ENCODE measurements around the gene VMP1.

Gene VMP1

DNA sequence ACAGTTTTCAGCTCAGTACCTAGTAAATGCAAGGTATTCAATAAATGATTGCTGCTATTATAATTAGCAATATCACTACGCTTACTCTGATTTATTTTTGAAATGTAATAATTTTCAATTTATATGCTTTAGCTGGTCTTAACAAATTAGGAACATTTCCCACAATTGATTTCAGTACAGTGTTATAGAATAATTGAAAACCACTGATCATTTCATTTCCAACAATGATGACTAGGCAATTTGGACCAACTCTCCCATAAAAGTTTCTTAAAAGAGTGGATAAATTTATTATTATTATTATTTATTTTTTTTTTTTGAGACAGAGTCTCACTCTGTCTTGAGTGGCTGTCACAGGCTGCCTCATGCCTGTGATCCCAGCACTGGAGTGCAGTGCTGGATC lies 41.1 kb downstream of the VMP1 start:
- ATAC-seq (ENCODE audit: low read depth) (no peak), DNase-seq (ENCODE audit: low spot score) (no peak)
- peaks cover 5% of the 10 kb centered on the region for H3K4me1 ChIP-seq (ENCODE audit: insufficient read depth, poor library complexity, severe bottlenecking)
- TF ChIP-seq, protein P1, sequence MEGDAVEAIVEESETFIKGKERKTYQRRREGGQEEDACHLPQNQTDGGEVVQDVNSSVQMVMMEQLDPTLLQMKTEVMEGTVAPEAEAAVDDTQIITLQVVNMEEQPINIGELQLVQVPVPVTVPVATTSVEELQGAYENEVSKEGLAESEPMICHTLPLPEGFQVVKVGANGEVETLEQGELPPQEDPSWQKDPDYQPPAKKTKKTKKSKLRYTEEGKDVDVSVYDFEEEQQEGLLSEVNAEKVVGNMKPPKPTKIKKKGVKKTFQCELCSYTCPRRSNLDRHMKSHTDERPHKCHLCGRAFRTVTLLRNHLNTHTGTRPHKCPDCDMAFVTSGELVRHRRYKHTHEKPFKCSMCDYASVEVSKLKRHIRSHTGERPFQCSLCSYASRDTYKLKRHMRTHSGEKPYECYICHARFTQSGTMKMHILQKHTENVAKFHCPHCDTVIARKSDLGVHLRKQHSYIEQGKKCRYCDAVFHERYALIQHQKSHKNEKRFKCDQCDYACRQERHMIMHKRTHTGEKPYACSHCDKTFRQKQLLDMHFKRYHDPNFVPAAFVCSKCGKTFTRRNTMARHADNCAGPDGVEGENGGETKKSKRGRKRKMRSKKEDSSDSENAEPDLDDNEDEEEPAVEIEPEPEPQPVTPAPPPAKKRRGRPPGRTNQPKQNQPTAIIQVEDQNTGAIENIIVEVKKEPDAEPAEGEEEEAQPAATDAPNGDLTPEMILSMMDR (IDR thresholded peaks at IDR 0.05; ENCODE audit: poor library complexity, severe bottlenecking), result no peak
- H3K27ac ChIP-seq (ENCODE audit: poor library complexity, severe bottlenecking), result no peak overlapping the region
- H3K4me3 ChIP-seq (ENCODE audit: severe bottlenecking), result no peak overlapping the region
- H3K9me3 ChIP-seq (ENCODE audit: severe bottlenecking), result no peaks in the 10 kb centered on the region
- H3K36me3 ChIP-seq (ENCODE audit: low read depth), result 0 out of 2 replicates have a peak, but pooled peaks cover 3% of the 10 kb centered on the region
- no peaks in the 10 kb centered on the region for H3K27me3 ChIP-seq (ENCODE audit: insufficient read depth, poor library complexity, severe bottlenecking)

DNA sequence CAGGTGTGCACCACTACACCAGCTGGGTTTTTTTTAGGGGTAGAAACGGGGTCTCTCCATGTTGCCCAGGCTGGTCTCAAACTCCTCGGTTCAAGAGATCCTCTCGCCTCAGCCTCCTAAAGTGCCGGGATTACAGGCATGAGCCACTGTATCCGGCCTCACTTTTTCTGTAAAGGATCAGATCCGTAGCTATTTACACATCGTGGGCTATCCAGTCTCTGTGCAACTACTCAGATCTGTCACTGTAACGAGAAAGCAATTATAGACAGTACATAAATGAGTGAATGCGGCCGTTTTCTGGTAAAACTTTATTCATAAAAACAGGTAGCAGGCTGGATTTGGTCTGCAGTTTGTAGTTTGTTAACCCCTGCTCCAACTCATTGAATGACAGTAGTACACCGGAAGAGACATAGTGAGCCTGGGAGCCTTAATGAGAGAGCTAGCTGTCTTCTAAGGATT lies 44.5 kb downstream of the VMP1 start:
- DNase-seq (ENCODE audit: low spot score), result no peak
- ATAC-seq (ENCODE audit: low read depth), result no peak
- no peak overlapping the region for H3K4me3 ChIP-seq (ENCODE audit: severe bottlenecking)
- peak overlapping the region; percentile 99 for H3K27ac ChIP-seq (ENCODE audit: poor library complexity, severe bottlenecking)
- TF ChIP-seq, protein P1 (IDR thresholded peaks at IDR 0.05; ENCODE audit: poor library complexity, severe bottlenecking), result no peak
- no peaks in the 10 kb centered on the region for H3K9me3 ChIP-seq (ENCODE audit: severe bottlenecking)
- no peaks in the 10 kb centered on the region for H3K27me3 ChIP-seq (ENCODE audit: insufficient read depth, poor library complexity, severe bottlenecking)
- H3K36me3 ChIP-seq (ENCODE audit: low read depth), result peaks cover 9% of the 10 kb centered on the region
- H3K4me1 ChIP-seq (ENCODE audit: insufficient read depth, poor library complexity, severe bottlenecking), result peaks cover 36% of the 10 kb centered on the region

DNA sequence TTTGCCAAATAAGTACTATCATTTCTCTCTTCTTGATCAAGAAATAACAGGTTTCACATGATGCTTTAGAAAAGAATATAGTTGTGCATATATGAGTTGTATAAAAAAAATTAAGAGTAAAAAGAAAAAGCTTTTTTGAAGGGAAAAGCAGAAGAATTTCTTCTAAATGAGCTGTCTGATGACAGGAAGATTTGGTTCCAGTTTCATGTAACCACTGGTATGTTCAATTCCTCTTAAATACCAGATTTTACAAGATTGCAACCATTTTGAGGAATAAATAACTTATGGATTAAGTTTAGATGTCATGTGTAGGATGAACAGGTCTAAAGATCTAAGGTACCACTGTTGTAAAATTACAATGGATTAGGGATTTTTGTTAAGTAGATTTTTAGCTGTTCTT lies 45.0 kb downstream of the VMP1 start:
- Histone ChIP-seq H3K4me1 (ENCODE audit: insufficient read depth, poor library complexity, severe bottlenecking) (peaks cover 41% of the 10 kb centered on the region), H3K4me3 (ENCODE audit: severe bottlenecking) (no peak overlapping the region)
- DNase-seq (ENCODE audit: low spot score), result no peak

DNA sequence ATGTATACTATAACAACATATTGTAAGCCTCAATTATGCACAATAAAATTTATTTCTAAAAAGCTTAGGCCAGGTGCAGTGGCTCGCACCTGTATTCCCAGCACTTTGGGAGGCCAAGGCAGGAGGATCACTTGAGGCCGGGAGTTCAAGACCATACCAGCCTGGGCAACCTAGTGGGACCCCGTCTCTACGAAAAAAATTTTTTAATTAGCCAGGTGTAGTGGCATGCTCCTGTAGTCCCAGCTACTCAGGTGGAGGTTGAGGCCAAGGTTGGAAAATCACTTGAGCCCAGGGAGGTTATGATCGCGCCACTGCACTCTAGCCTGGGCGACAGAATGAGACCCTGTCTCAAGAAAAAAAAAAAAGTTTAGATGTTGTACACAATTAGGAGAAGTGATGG lies 45.5 kb downstream of the VMP1 start:
- Histone ChIP-seq H3K36me3 (ENCODE audit: low read depth) (peaks cover 11% of the 10 kb centered on the region), H3K4me1 (ENCODE audit: insufficient read depth, poor library complexity, severe bottlenecking) (peaks cover 43% of the 10 kb centered on the region), H3K27ac (ENCODE audit: poor library complexity, severe bottlenecking) (peak overlapping the region; percentile 99), H3K27me3 (ENCODE audit: insufficient read depth, poor library complexity, severe bottlenecking) (no peaks in the 10 kb centered on the region), H3K9me3 (ENCODE audit: severe bottlenecking) (no peaks in the 10 kb centered on the region), H3K4me3 (ENCODE audit: severe bottlenecking) (no peak overlapping the region)
- ATAC-seq (ENCODE audit: low read depth) (no peak), DNase-seq (ENCODE audit: low spot score) (no peak)
- TF ChIP-seq, protein P1 (IDR thresholded peaks at IDR 0.05; ENCODE audit: poor library complexity, severe bottlenecking), result no peak

More for the DNA sequence above, 45.0 kb downstream of the VMP1 start:
- H3K9me3 ChIP-seq (ENCODE audit: severe bottlenecking), result no peaks in the 10 kb centered on the region
- TF ChIP-seq, protein P1 (IDR thresholded peaks at IDR 0.05; ENCODE audit: poor library complexity, severe bottlenecking), result no peak
- ATAC-seq (ENCODE audit: low read depth), result no peak
- peak overlapping the region; percentile 99 for H3K27ac ChIP-seq (ENCODE audit: poor library complexity, severe bottlenecking)
- peaks cover 11% of the 10 kb centered on the region for H3K36me3 ChIP-seq (ENCODE audit: low read depth)
- no peaks in the 10 kb centered on the region for H3K27me3 ChIP-seq (ENCODE audit: insufficient read depth, poor library complexity, severe bottlenecking)

Measured in RWPE2 (cell line).